ENCODE data around the gene RAB13.

RAB13 gene

GRCh38 chr1:153932156-153933131 lies 53.7 kb downstream of the RAB13 start:
- no peak for DNase-seq (ENCODE audit: low spot score)
